Adipose tissue (tissue), 3 donors: ENCODE results near the gene BORCS6. TPM values are rescaled to one million over a fixed set of nuclear protein-coding genes. Genes with fewer than 3 reads are reported as not detected.
"Not testable (repeated sequence)": the region's sequence is repeated elsewhere in the genome, so short reads cannot be mapped to it uniquely, and the experiment has no call there.

Experiments used
- H3K27ac ChIP-seq: one replicate; pipeline ENCODE4 v1.5.1; 2013; ENCODE audit warnings: low read depth, low read length
- WGBS, 3 donors: extraction: QIAGEN DNeasy Blood & Tissue Kit; methylation state at CpG; one replicate each; pipeline ENCODE4 v1.1.7; 2013; 5-methylcytosine and 5-hydroxymethylcytosine counted together
- polyA plus RNA-seq, 3 donors: library from polyadenylated mRNA; stranded (reverse); fragments of 200-250 nt; gene quantifications; one replicate each; pipeline ENCODE4 v1.2.3, GENCODE V29; 2013
- donor health status: healthy with polysubstance abuse.
- donor health status: Bipolar disorder and iron deficiency.
- donor health status: healthy.

Gene BORCS6
- polyA plus RNA-seq, 3 donors, result 3.3 to 13.9 (median 5.2) TPM

GRCh38 chr17:8220783-8221662 is 31.0 kb upstream of the BORCS6 start:
- 0 to 1% (median 0%) methylated on average over 45 of the region's 45 CpGs for WGBS, 3 donors
- peak overlapping the region; percentile 94 for H3K27ac ChIP-seq

GRCh38 chr17:8214000-8214399 is 24.0 kb upstream of the BORCS6 start:
- not testable (repeated sequence) for H3K27ac ChIP-seq
- 89 to 93% (median 89%) methylated on average over 15 of the region's 15 CpGs for WGBS, 3 donors

- 82 to 86% (median 84%) methylated on average over 14 of the region's 14 CpGs for WGBS, 3 donors
- H3K27ac ChIP-seq, result no peak overlapping the region
These were observed 22.6 kb upstream of the BORCS6 start for GRCh38 chr17:8212312-8213180.

- WGBS, 3 donors, result 10 to 15% (median 12%) methylated on average over 22 of the region's 22 CpGs
- no peak overlapping the region for H3K27ac ChIP-seq
These were observed 20.9 kb upstream of the BORCS6 start for GRCh38 chr17:8210761-8211458.

- 2 to 4% (median 2%) methylated on average over 43 to 46 of the region's 46 CpGs for WGBS, 3 donors
These were observed 20.2 kb upstream of the BORCS6 start, which contains the start of gene AURKB for GRCh38 chr17:8209907-8210760. AURKB (minus strand) TSS chr17:8210575; CDS start chr17:8210224, 351 bp downstream.

GRCh38 chr17:8206536-8206935 is 16.6 kb upstream of the BORCS6 start:
- whole genome bisulfite sequencing, 3 donors, result 93 to 95% (median 94%) methylated on average over 12 of the region's 12 CpGs
- no peak overlapping the region for H3K27ac ChIP-seq

More at GRCh38 chr17:8209907-8210760, 20.2 kb upstream of the BORCS6 start, which contains the start of gene AURKB:
- no peak within 1 kb of the TSS for H3K27ac ChIP-seq

- WGBS, 3 donors, result 86 to 88% (median 88%) methylated on average over 19 of the region's 19 CpGs
- H3K27ac ChIP-seq, result no peak overlapping the region
These were observed 15.0 kb upstream of the BORCS6 start for GRCh38 chr17:8204761-8205555.

- 10 to 26% (median 19%) methylated on average over 12 of the region's 12 CpGs for WGBS, 3 donors
These were observed 2.3 kb upstream of the BORCS6 start for GRCh38 chr17:8192070-8192815.

GRCh38 chr17:8190506-8190905 is 526 bp upstream of the BORCS6 start:
- no peak overlapping the region for H3K27ac ChIP-seq
- 41 to 44% (median 42%) methylated on average over 6 of the region's 6 CpGs for whole genome bisulfite sequencing, 3 donors

More at GRCh38 chr17:8192070-8192815, 2.3 kb upstream of the BORCS6 start:
- no peak overlapping the region for H3K27ac ChIP-seq

- H3K27ac ChIP-seq, result no peak overlapping the region
- 2 to 6% (median 5%) methylated on average over 58 to 67 of the region's 67 CpGs for WGBS, 3 donors
These were observed 804 bp downstream of the BORCS6 start for GRCh38 chr17:8189041-8189710.

GRCh38 chr17:8188263-8188839 is 1.6 kb downstream of the BORCS6 start:
- 25 to 37% (median 32%) methylated on average over 12 of the region's 12 CpGs for WGBS, 3 donors
- H3K27ac ChIP-seq, result no peak overlapping the region

GRCh38 chr17:8187517-8188262 is 2.3 kb downstream of the BORCS6 start:
- H3K27ac ChIP-seq, result no peak overlapping the region
- WGBS, 3 donors, result 1% methylated on average over 25 of the region's 25 CpGs

GRCh38 chr17:8186787-8187516 is 3.0 kb downstream of the BORCS6 start:
- WGBS, 3 donors, result 0 to 1% (median 0%) methylated on average over 32 of the region's 32 CpGs
- H3K27ac ChIP-seq, result no peak overlapping the region

- 0% methylated on average over 23 of the region's 23 CpGs for WGBS, 3 donors
- H3K27ac ChIP-seq, result no peak overlapping the region
These were observed 3.6 kb downstream of the BORCS6 start for GRCh38 chr17:8186446-8186786.
